ENCODE results near the gene HMGCL.

The HMGCL gene

GRCh38 chr1:23814016-23814415 is 11.2 kb downstream of the HMGCL start:
- no peak for TF ChIP-seq CTCF (IDR thresholded peaks at IDR 0.05; ENCODE audit: extremely low read depth, insufficient read depth, missing control alignments)
- in situ Hi-C loops (cut with MboI; ENCODE audit: low pct_unique_long_range_greater_than_20kb, low sequenced_read_pairs, unreplicated experiment), result no loop called here
- DNase-seq (ENCODE audit: low spot score), result no peak

- TF ChIP-seq CTCF (IDR thresholded peaks at IDR 0.05; ENCODE audit: extremely low read depth, insufficient read depth, missing control alignments), result peak; percentile 90
- in situ Hi-C loops (cut with MboI; ENCODE audit: low pct_unique_long_range_greater_than_20kb, low sequenced_read_pairs, unreplicated experiment), result no loop called here
- peak; percentile 70 for DNase-seq (ENCODE audit: low spot score)
Measured at GRCh38 chr1:23810818-23811540, 14.2 kb downstream of the HMGCL start.

- DNase-seq (ENCODE audit: low spot score), result peak; percentile 84
- in situ Hi-C loops (cut with MboI; ENCODE audit: low pct_unique_long_range_greater_than_20kb, low sequenced_read_pairs, unreplicated experiment), result loop anchor here (5.0 kb wide), 1 partner anchor 108 kb away; no protein-coding TSS in a partner anchor
Measured at GRCh38 chr1:23809751-23810171, 15.5 kb downstream of the HMGCL start.

GRCh38 chr1:23807453-23807852 is 17.8 kb downstream of the HMGCL start:
- in situ Hi-C loops (cut with MboI; ENCODE audit: low pct_unique_long_range_greater_than_20kb, low sequenced_read_pairs, unreplicated experiment), result loop anchor here (5.0 kb wide), 1 partner anchor 110 kb away; no protein-coding TSS in a partner anchor
- TF ChIP-seq CTCF (IDR thresholded peaks at IDR 0.05; ENCODE audit: extremely low read depth, insufficient read depth, missing control alignments), result no peak
- no peak for DNase-seq (ENCODE audit: low spot score)

More at GRCh38 chr1:23809751-23810171, 15.5 kb downstream of the HMGCL start:
- peak; percentile 98 for TF ChIP-seq CTCF (IDR thresholded peaks at IDR 0.05; ENCODE audit: extremely low read depth, insufficient read depth, missing control alignments)

- in situ Hi-C loops (cut with MboI; ENCODE audit: low pct_unique_long_range_greater_than_20kb, low sequenced_read_pairs, unreplicated experiment), result loop anchor here (5.0 kb wide), 1 partner anchor 111 kb away; no protein-coding TSS in a partner anchor
- DNase-seq (ENCODE audit: low spot score), result no peak
- TF ChIP-seq CTCF (IDR thresholded peaks at IDR 0.05; ENCODE audit: extremely low read depth, insufficient read depth, missing control alignments), result no peak
Measured at GRCh38 chr1:23806280-23806679, 18.9 kb downstream of the HMGCL start.

- no peak for DNase-seq (ENCODE audit: low spot score)
- in situ Hi-C loops (cut with MboI; ENCODE audit: low pct_unique_long_range_greater_than_20kb, low sequenced_read_pairs, unreplicated experiment), result loop anchor here (5.0 kb wide), 1 partner anchor 112 kb away; no protein-coding TSS in a partner anchor
- TF ChIP-seq CTCF (IDR thresholded peaks at IDR 0.05; ENCODE audit: extremely low read depth, insufficient read depth, missing control alignments), result no peak
Measured at GRCh38 chr1:23805025-23805424, 20.2 kb downstream of the HMGCL start.
